ENCODE measurements around the gene RRAS2.
"Not testable (repeated sequence)": the region's sequence is repeated elsewhere in the genome, so short reads cannot be mapped to it uniquely, and the experiment has no call there.

The RRAS2 gene

GRCh38 chr11:14300661-14301304 lies 58.2 kb downstream of the RRAS2 start:
- Histone ChIP-seq H3K4me1 (peaks cover 3% of the 10 kb centered on the region; the same call in 1 of the 2 replicates), H3K4me3 (no peak overlapping the region), H3K27me3 (ENCODE audit: low read depth) (no peaks in the 10 kb centered on the region), H3K36me3 (replicated peaks) (no peaks in the 10 kb centered on the region), H3K9me3 (no peaks in the 10 kb centered on the region)
- in situ Hi-C loops (cut with MboI; ENCODE audit: low sequenced_read_pairs) = loop anchor here (10.0 kb wide), 1 partner anchor 114 kb away; no protein-coding TSS in a partner anchor
- peak; percentile 67 to 82 for DNase-seq (ENCODE audit: low spot score in 2 of 2)

- Histone ChIP-seq H3K27me3 (ENCODE audit: low read depth) (no peaks in the 10 kb centered on the region), H3K36me3 (replicated peaks) (no peaks in the 10 kb centered on the region), H3K9me3 (no peaks in the 10 kb centered on the region), H3K4me3 (no peak overlapping the region), H3K4me1 (peaks cover 3% of the 10 kb centered on the region; the same call in 1 of the 2 replicates)
- no peak for DNase-seq (ENCODE audit: low spot score in 2 of 2)
- in situ Hi-C loops (cut with MboI; ENCODE audit: low sequenced_read_pairs) = loop anchor here (10.0 kb wide), 1 partner anchor 115 kb away; no protein-coding TSS in a partner anchor
Observed at GRCh38 chr11:14299921-14300320, 59.1 kb downstream of the RRAS2 start.

- Histone ChIP-seq H3K4me1 (no peaks in the 10 kb centered on the region), H3K9me3 (no peaks in the 10 kb centered on the region), H3K27me3 (ENCODE audit: low read depth) (no peaks in the 10 kb centered on the region), H3K36me3 (replicated peaks) (peaks cover 22% of the 10 kb centered on the region), H3K4me3 (no peak overlapping the region)
- no peak for DNase-seq (ENCODE audit: low spot score in 2 of 2)
- in situ Hi-C loops (cut with MboI; ENCODE audit: low sequenced_read_pairs) = no loop called here
Observed at GRCh38 chr11:14290422-14290821, 68.6 kb downstream of the RRAS2 start.

- Histone ChIP-seq H3K27me3 (ENCODE audit: low read depth) (no peaks in the 10 kb centered on the region), H3K36me3 (replicated peaks) (peaks cover 10% of the 10 kb centered on the region), H3K9me3 (no peaks in the 10 kb centered on the region), H3K4me1 (no peaks in the 10 kb centered on the region), H3K4me3 (no peak overlapping the region)
- in situ Hi-C loops (cut with MboI; ENCODE audit: low sequenced_read_pairs) = no loop called here
- DNase-seq (ENCODE audit: low spot score in 2 of 2) = no peak
Observed at GRCh38 chr11:14288189-14288935, 70.6 kb downstream of the RRAS2 start.

GRCh38 chr11:14278869-14279268 lies 80.1 kb downstream of the RRAS2 start:
- H3K27me3 ChIP-seq (ENCODE audit: low read depth); in situ Hi-C loops (cut with MboI; ENCODE audit: low sequenced_read_pairs); H3K4me1 ChIP-seq; H3K4me3 ChIP-seq; H3K9me3 ChIP-seq; DNase-seq (ENCODE audit: low spot score in 2 of 2): not testable (repeated sequence)
- H3K36me3 ChIP-seq (replicated peaks) = peaks cover 15% of the 10 kb centered on the region; the same call in 1 of the 2 replicates

- in situ Hi-C loops (cut with MboI; ENCODE audit: low sequenced_read_pairs) = no loop called here
- Histone ChIP-seq H3K27me3 (ENCODE audit: low read depth) (no peaks in the 10 kb centered on the region), H3K36me3 (replicated peaks) (peaks cover 13% of the 10 kb centered on the region; the same call in 1 of the 2 replicates), H3K4me1 (no peaks in the 10 kb centered on the region), H3K9me3 (no peaks in the 10 kb centered on the region), H3K4me3 (no peak overlapping the region)
- no peak for DNase-seq (ENCODE audit: low spot score in 2 of 2)
Observed at GRCh38 chr11:14275076-14275475, 83.9 kb downstream of the RRAS2 start.

- no peak overlapping the region for H3K4me3 ChIP-seq
- no peaks in the 10 kb centered on the region for H3K4me1 ChIP-seq
- no peak for DNase-seq (ENCODE audit: low spot score in 2 of 2)
- no peaks in the 10 kb centered on the region for H3K27me3 ChIP-seq (ENCODE audit: low read depth)
- in situ Hi-C loops (cut with MboI; ENCODE audit: low sequenced_read_pairs) = no loop called here
- H3K9me3 ChIP-seq = no peaks in the 10 kb centered on the region
- H3K36me3 ChIP-seq (replicated peaks) = 0 out of 2 replicates have a peak, but pooled peaks cover 12% of the 10 kb centered on the region
Observed at GRCh38 chr11:14273895-14274294, 85.1 kb downstream of the RRAS2 start.

GRCh38 chr11:14270690-14271542 lies 88.1 kb downstream of the RRAS2 start:
- in situ Hi-C loops (cut with MboI; ENCODE audit: low sequenced_read_pairs) = no loop called here
- no peaks in the 10 kb centered on the region for H3K27me3 ChIP-seq (ENCODE audit: low read depth)
- DNase-seq (ENCODE audit: low spot score in 2 of 2) = no peak
- H3K36me3 ChIP-seq (replicated peaks) = peaks cover 5% of the 10 kb centered on the region; the same call in 1 of the 2 replicates
- no peaks in the 10 kb centered on the region for H3K4me1 ChIP-seq
- H3K4me3 ChIP-seq = no peak overlapping the region
- H3K9me3 ChIP-seq = no peaks in the 10 kb centered on the region

- no peak for DNase-seq (ENCODE audit: low spot score in 2 of 2)
- no peaks in the 10 kb centered on the region for H3K9me3 ChIP-seq
- H3K4me3 ChIP-seq = no peak overlapping the region
- no peaks in the 10 kb centered on the region for H3K4me1 ChIP-seq
- peaks cover 5% of the 10 kb centered on the region; the same call in 1 of the 2 replicates for H3K36me3 ChIP-seq (replicated peaks)
- no peaks in the 10 kb centered on the region for H3K27me3 ChIP-seq (ENCODE audit: low read depth)
- in situ Hi-C loops (cut with MboI; ENCODE audit: low sequenced_read_pairs) = no loop called here
Observed at GRCh38 chr11:14269692-14270573, 89.0 kb downstream of the RRAS2 start.

- no peaks in the 10 kb centered on the region; the same call in 1 of the 2 replicates for H3K36me3 ChIP-seq (replicated peaks)
- H3K4me3 ChIP-seq = no peak overlapping the region
- no peaks in the 10 kb centered on the region for H3K27me3 ChIP-seq (ENCODE audit: low read depth)
- no peaks in the 10 kb centered on the region for H3K4me1 ChIP-seq
- no peaks in the 10 kb centered on the region for H3K9me3 ChIP-seq
- in situ Hi-C loops (cut with MboI; ENCODE audit: low sequenced_read_pairs) = no loop called here
- no peak for DNase-seq (ENCODE audit: low spot score in 2 of 2)
Observed at GRCh38 chr11:14267861-14268635, 90.9 kb downstream of the RRAS2 start.

- H3K4me3 ChIP-seq = no peak overlapping the region
- no peaks in the 10 kb centered on the region for H3K27me3 ChIP-seq (ENCODE audit: low read depth)
- no peaks in the 10 kb centered on the region for H3K4me1 ChIP-seq
- in situ Hi-C loops (cut with MboI; ENCODE audit: low sequenced_read_pairs) = no loop called here
- H3K9me3 ChIP-seq = no peaks in the 10 kb centered on the region
- DNase-seq (ENCODE audit: low spot score in 2 of 2) = no peak
- no peaks in the 10 kb centered on the region; the same call in 1 of the 2 replicates for H3K36me3 ChIP-seq (replicated peaks)
Observed at GRCh38 chr11:14266622-14267021, 92.4 kb downstream of the RRAS2 start.

- no peaks in the 10 kb centered on the region for H3K27me3 ChIP-seq (ENCODE audit: low read depth)
- no peaks in the 10 kb centered on the region for H3K9me3 ChIP-seq
- no peaks in the 10 kb centered on the region; the same call in 1 of the 2 replicates for H3K36me3 ChIP-seq (replicated peaks)
- no peaks in the 10 kb centered on the region for H3K4me1 ChIP-seq
- DNase-seq (ENCODE audit: low spot score in 2 of 2) = no peak
- H3K4me3 ChIP-seq = no peak overlapping the region
- in situ Hi-C loops (cut with MboI; ENCODE audit: low sequenced_read_pairs) = no loop called here
Observed at GRCh38 chr11:14264966-14265365, 94.0 kb downstream of the RRAS2 start.
